ENCODE results near the gene MED10. TPM values are rescaled to one million over a fixed set of nuclear protein-coding genes. Genes with fewer than 3 reads are reported as not detected.
"Not testable (repeated sequence)": the region's sequence is repeated elsewhere in the genome, so short reads cannot be mapped to it uniquely, and the experiment has no call there.

The MED10 gene
- total and polyA plus RNA-seq, 9 of the 15 experiments (the other 6 are each of a cell fraction or from before 2014, with no cell fraction given) = 23.8 to 83.4 (median 58.8) TPM

GRCh38 chr5:6365142-6365976, 13.0 kb downstream of the MED10 start (continued):
- TF ChIP-seq ZNF143 (CRISPR knock-in tag; IDR thresholded peaks at IDR 0.05) (no peak), BRF1 (IDR thresholded peaks at IDR 0.05; ENCODE audit: borderline replicate concordance, extremely low read depth, insufficient read length) (no peak), POU5F1 (IDR thresholded peaks at IDR 0.05; ENCODE audit: borderline replicate concordance, low read depth, low read length, partially characterized antibody) (no peak)

GRCh38 chr5:6363454-6364011, 14.8 kb downstream of the MED10 start:
- H3K4me1 ChIP-seq (replicated peaks in 1 of 2; ENCODE audit: control insufficient read depth in 2 of 2, insufficient read depth in 2 of 2, low read length in 2 of 2); H3K4me3 ChIP-seq; H3K9me1 ChIP-seq (ENCODE audit: control insufficient read depth, insufficient read depth, low read length); H3K27ac ChIP-seq (ENCODE audit: extremely low read depth, low read depth, low read length); CTCF ChIA-PET (ENCODE audit: low intra/inter-chr PET ratio); H3K36me3 ChIP-seq (ENCODE audit: control insufficient read depth, insufficient read depth, low read length); H3K9me3 ChIP-seq (replicated peaks; ENCODE audit: control insufficient read depth, insufficient read depth, low read depth, low read length); H3K9ac ChIP-seq (ENCODE audit: insufficient read depth in 1 of 2, low read depth in 2 of 2, low read length in 2 of 2); FAIRE-seq; BruUV-seq (replicated peaks); H3K4me2 ChIP-seq (ENCODE audit: insufficient read depth, low read length); H3K79me2 ChIP-seq (ENCODE audit: control insufficient read depth, insufficient read depth, low read length); H2AFZ ChIP-seq (ENCODE audit: low read depth, low read length); intact Hi-C loops (cut with micrococcal nuclease); H4K20me1 ChIP-seq (replicated peaks; ENCODE audit: control insufficient read depth, insufficient read depth, low read length); in situ Hi-C loops (cut with MboI); DNase-seq (ENCODE audit: extremely low read depth in 1 of 4, low spot score in 3 of 4); ATAC-seq: not testable (repeated sequence)
- H3K27me3 ChIP-seq (ENCODE audit: control insufficient read depth in 2 of 2, insufficient read depth in 2 of 2, low read length in 2 of 2) = peaks cover 23 to 44% of the 10 kb centered on the region in 2 experiments
- TF ChIP-seq ZNF316 (IDR thresholded peaks at IDR 0.05) (peak; percentile 71), C11orf30 (IDR thresholded peaks at IDR 0.05; ENCODE audit: low read depth) (0 out of 2 replicates have a peak, but pooled peaks have one; percentile 14), AFF1 (IDR thresholded peaks at IDR 0.05; ENCODE audit: low read depth in 1 of 2, partially characterized antibody in 2 of 2) (peak in 1 of 2 experiments; percentile 91)
- 17% methylated on average over 4 of the region's 5 CpGs for WGBS (ENCODE audit: insufficient coverage, low coverage, missing lambda C conversion rate)
- POLR2A ChIA-PET = interaction anchor here (0.6 kb wide), 1 partner anchor 65 kb away, joined by 3 read pairs; no protein-coding TSS in a partner anchor

All from K562 (cell line).